Suppressor macrophage treated with lipopolysaccharide for 1 hour (primary cell): ENCODE data around the gene FANCC.

Source experiments
- DNase-seq, 3 donors: peaks; one replicate each; pipeline ENCODE4 v3.0.0-alpha.2; 2020 to 2022

The FANCC gene

GRCh38 chr9:95116002-95116807, 201.3 kb downstream of the FANCC start:
- no peak for DNase-seq

DNA sequence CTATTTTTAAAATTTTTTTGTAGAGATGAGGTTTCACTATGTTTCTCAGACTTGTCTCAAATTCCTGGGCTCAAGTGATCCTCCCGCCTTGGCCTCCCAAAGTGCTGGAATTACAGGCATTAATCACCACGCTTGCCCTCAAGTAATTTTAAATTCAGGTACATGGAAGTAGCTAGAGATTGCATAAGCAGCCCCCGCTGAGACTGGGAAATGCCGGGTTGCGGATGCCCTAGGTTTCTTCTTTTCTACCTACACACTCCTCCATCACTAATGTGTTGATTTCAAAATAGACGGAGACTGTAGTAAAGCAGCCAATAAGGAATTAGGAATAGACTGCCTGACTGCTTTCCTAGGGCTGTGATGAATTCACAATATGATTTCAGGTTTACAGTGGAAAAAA, 202.4 kb downstream of the FANCC start:
- DNase-seq, result no peak

- no peak for DNase-seq
Measured at GRCh38 chr9:95112436-95113280, 204.9 kb downstream of the FANCC start.

DNA sequence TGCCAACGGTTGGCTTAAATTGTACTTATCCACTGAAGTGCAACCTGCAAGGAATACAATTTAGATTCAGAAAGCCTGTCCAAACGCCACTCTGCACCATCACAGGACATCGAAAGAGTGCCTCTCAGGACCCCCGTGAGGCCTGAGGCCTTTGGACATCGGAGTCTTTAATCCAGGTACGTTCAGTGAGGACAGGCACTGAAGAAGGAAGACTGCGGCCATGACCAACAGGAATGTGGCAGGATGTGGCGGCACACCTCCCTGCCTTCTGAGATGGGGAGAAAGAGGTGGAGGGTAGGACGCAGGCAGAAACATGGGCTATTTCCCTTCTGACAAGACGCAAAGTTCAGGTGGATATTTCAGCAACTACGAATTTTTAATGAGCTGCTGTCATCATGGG, 205.8 kb downstream of the FANCC start:
- DNase-seq, result no peak

DNA sequence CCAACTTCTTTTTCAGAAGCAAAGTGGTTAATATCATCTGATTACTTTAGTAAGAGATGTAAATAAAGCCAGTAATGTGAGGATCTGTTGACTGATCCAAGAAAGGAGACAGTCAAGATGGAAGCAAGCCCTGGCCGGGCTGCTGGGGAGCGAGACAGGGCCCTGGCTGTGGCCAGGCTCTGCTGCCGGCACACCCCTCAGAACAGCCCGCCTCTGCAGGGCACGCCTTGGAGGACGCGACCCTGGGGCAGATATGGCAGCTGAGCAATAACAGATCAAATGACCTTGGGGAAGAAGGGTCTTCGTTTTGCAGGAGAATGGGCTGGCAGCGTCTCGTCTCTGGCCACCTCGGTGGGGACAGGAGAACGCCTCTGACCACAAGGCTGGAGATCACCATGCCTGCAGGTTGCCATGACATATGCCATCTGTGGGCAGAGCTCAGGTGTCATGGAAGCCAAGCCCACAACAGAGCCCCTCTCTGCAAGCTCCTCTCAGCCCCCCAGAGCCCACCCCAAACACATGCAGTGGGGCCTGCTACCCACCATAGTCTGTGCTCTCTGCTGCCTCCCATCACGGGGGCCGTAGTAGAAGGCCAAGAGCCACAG, 206.5 kb downstream of the FANCC start:
- no peak for DNase-seq

DNA sequence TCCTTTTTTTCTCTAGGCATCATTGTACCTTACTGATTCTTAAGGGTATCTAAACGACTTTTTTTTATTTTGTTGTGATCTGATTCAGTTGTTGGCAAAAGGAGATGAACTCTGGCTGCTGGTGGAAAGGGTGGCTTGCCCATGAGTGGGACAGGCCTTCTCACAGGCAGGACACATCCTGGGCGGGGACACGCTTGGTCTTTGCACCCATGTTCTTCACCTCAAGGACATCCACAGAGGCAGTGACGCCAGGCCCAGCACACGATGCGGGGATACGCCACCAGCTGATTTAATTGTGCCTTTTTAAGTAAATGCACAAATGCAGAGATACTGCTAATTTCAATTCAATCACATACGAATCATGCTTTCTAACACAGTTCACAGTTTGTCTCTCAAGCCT, 208.1 kb downstream of the FANCC start:
- DNase-seq, result no peak

DNA sequence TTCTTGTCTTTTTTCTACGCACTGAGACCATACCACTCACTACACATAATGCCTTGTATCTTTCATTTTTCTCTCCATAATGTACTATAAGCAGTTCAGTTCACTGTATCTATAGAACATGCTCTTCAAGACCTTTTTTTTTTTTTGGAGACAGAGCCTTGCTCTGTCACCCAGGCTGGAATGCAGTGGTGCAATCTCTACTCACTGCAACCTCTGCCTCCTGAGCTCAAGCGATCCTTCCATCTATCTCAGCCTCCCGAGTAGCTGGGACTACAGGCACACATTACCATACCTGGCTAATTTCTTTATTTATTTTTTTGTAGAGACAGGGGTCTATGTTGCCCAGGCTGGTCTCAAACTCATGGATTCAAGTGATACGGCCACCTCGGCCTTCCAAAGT, 208.7 kb downstream of the FANCC start:
- DNase-seq, result no peak

DNA sequence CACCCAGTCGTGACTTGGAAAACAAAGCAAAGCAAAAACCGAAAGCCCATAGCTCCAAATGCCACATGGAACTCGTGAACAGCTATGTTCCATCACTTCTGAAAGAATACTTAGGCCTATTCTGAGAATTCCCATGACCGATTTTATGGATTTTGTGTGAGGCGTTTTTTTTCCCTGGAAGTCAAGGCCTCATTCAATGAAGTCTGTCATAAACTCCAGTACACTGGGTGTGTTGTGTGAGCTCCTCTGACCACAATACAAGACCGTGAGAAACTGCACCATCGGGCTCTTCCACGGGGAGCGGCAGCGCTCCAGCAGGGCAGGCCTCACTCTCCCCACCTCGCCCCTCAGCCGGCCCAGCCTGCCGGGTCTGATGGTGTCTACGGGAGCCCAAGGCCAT, 209.5 kb downstream of the FANCC start:
- no peak for DNase-seq

- DNase-seq, result no peak
Measured at GRCh38 chr9:95107001-95107749, 210.3 kb downstream of the FANCC start.

GRCh38 chr9:95105519-95106287, 211.8 kb downstream of the FANCC start:
- no peak for DNase-seq

DNA sequence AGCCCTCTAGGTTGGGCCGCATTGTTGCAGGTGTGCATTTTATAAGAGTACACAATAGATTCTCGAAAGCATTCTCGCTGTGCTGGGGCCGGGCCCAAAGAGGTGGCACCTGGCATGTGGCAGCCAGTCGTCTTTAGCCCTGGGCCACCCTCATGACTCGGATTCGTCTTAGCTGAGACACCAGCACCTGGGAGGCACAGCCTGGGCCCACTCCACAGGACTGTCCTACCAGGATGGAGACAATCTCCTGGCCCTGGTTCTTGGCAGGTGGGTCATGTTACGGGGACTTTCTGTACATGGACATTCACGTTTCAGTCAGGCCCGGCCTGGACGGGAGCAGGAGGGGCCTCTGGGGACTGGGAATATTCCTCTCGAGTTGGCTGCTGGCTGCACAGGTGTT, 212.5 kb downstream of the FANCC start:
- DNase-seq, result no peak

DNA sequence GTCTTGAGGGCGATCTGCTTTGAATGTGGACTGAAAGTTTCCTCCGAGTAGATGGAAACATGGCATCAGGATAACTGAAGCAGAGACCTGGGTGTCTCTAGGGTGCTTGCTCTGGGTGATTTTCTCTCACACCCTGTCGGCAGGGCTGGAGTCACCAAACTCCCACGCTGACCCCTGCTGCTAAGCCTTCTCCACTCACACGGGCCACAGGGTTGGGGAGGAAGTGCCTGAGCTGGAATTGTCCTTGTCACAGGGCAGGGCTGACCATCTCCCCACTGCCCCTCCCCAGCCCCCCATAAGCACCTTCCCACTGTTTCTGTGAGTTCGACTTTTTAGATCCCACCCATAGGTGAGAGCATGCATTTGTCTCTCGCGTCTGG, 212.9 kb downstream of the FANCC start:
- no peak for DNase-seq

GRCh38 chr9:95103871-95104580, 213.5 kb downstream of the FANCC start:
- no peak for DNase-seq

- no peak for DNase-seq
Measured at GRCh38 chr9:95103281-95103771, 214.2 kb downstream of the FANCC start.

DNA sequence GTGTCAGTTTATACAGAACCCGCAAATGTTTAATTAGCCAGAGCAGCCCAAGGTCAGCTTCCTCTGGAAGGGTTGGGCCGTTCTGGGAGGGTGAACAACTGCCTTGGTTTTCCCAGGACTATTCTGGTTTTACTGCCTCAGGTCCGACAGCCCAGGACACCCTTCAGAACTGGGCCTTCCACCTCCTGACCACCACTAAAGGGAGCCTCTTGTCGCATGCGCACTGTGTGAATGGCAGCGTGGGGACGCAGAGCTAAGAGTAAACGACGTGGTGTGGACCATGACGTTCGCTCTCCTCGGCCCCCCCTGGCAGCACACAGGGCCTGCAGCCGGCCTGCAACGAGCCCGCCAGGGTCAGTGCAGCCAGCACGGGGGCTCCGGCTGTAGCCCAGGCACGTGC, 214.9 kb downstream of the FANCC start:
- no peak for DNase-seq

DNA sequence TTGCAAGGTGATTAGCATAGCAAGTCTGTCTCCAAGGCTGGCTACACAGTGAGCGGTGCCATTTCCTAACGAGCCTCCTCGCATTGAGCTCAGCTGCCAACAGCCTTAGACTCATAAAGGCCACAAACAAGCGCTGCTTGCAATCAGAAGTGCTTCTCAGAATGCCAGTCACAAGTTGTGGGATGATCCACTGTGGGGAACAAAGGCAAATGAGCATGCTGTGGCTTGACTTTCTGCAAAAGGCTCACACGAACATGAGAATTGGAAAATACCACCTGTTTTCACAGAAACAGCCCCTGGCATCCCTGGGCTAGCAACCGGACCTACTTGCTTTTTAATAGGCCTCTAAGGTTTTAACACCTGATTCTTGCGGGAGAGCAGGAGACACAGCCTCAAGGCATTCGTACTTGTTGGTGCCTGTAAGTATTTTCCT, 215.5 kb downstream of the FANCC start:
- DNase-seq, result no peak

GRCh38 chr9:95101326-95101725, 216.2 kb downstream of the FANCC start:
- no peak for DNase-seq

DNA sequence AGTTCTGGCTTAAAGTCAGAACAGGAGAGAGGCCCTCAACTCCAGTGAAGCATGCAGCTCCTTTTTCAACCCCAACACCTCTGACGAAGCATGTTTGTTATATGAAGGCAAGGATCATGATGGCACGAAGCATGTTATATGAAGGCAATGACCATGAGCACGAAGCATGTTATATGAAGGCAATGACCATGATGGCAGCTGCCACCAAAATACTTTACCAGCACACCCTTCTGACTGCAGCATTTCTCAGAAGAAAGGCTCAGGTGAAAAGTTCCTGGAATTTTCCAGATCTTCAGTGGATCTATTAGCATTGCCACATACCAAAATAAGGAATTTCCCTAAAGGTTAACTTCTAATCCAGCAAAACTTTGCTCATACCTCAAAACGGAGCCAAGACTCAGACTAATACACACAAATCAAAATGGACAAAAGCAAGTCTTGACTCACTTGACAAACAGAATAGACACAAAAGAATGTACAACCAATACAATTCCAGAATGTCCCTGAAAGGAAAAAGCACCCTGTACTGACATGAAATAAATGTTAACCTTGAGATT, 217.4 kb downstream of the FANCC start:
- DNase-seq, result no peak

GRCh38 chr9:95099321-95100070, 218.0 kb downstream of the FANCC start:
- no peak for DNase-seq

DNA sequence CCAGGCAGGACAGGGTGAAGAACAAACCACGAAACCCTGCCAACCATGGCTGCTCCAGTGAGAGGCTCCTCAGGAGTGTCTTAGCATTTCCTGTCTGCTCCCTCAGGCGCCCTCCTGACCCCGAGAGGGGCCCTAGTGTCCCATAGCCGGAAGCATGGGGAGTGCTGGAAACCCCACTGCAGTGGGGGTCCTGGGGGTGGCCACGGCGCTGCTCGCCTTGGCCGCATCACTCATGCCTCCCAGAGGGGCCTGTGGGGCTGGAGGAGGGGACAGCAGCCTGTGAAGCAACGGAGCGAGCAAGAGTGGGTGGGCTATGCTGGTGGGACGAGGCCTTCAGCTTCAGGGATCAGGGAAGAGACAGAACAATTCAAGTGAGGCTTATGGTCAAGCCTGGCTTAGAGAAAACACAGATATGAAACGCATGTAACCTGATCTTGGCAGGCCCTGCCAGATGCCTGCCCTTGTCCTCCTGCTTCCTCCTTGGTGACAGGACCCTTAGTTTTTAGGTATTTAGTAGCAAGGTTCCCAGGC, 219.1 kb downstream of the FANCC start:
- no peak for DNase-seq
